Large intestine (tissue), 3 donors: ENCODE results near the gene MROH2A. TPM values are rescaled to one million over a fixed set of nuclear protein-coding genes. Genes with fewer than 3 reads are reported as not detected.

Experiments used
- DNase-seq, 2 donors: peaks; one replicate each; pipeline versions ENCODE4 v3.0.0 to v3.0.0-alpha.2; 2013
- H3K27ac ChIP-seq: one replicate; pipeline ENCODE4 v1.5.1; 2013; ENCODE audit warnings: low read length
- H3K27me3 ChIP-seq: 2 replicates; pipeline ENCODE4 v1.6.1; 2013; ENCODE audit warnings: low read length; ENCODE audit not compliant: control insufficient read depth, insufficient read depth
- H3K36me3 ChIP-seq: 2 replicates; pipeline ENCODE4 v1.6.1; 2013; ENCODE audit warnings: low read length; ENCODE audit not compliant: control insufficient read depth, insufficient read depth
- H3K4me1 ChIP-seq: one replicate; pipeline ENCODE4 v1.6.1; 2013; ENCODE audit warnings: low read length; ENCODE audit not compliant: control insufficient read depth, insufficient read depth
- H3K4me3 ChIP-seq: one replicate; pipeline ENCODE4 v1.5.1; 2013; ENCODE audit warnings: low read length
- H3K9me3 ChIP-seq: one replicate; pipeline ENCODE4 v1.6.1; 2013; ENCODE audit warnings: mild to moderate bottlenecking, low read depth, low read length, moderate library complexity; ENCODE audit not compliant: control insufficient read depth
- WGBS: methylation state at CpG from one replicate; pipeline ENCODE4 v1.1.5; 2013; ENCODE audit warnings: low lambda C conversion rate; ENCODE audit not compliant: insufficient coverage; 5-methylcytosine and 5-hydroxymethylcytosine counted together
- polyA plus RNA-seq: library from polyadenylated mRNA; unstranded; fragments of 120-200 nt; gene quantifications from one replicate; pipeline ENCODE4 v1.2.1, GENCODE V29; 2013

Gene MROH2A
- polyA plus RNA-seq, 1 donor = 0.16 TPM

- H3K4me3 ChIP-seq = no peak overlapping the region
- WGBS = no CpG with 5 or more reads among the region's 13 CpGs
- no peaks in the 10 kb centered on the region for H3K9me3 ChIP-seq
- no peak for DNase-seq
- H3K4me1 ChIP-seq = no peaks in the 10 kb centered on the region
- no peaks in the 10 kb centered on the region for H3K27me3 ChIP-seq
- no peak overlapping the region for H3K27ac ChIP-seq
- peaks cover 43% of the 10 kb centered on the region for H3K36me3 ChIP-seq
Measured at GRCh38 chr2:233848276-233848675, 70.1 kb downstream of the MROH2A start.

- H3K27ac ChIP-seq = no peak overlapping the region
- DNase-seq = no peak
- H3K4me3 ChIP-seq = no peak overlapping the region
- H3K4me1 ChIP-seq = no peaks in the 10 kb centered on the region
- WGBS = 80% methylated on average over 2 of the region's 13 CpGs
- peaks cover 32% of the 10 kb centered on the region for H3K36me3 ChIP-seq
- H3K27me3 ChIP-seq = no peaks in the 10 kb centered on the region
- no peaks in the 10 kb centered on the region for H3K9me3 ChIP-seq
Measured at GRCh38 chr2:233849607-233850271, 71.6 kb downstream of the MROH2A start.

- no peak for DNase-seq
- H3K27me3 ChIP-seq = no peaks in the 10 kb centered on the region
- no peak overlapping the region for H3K4me3 ChIP-seq
- no peaks in the 10 kb centered on the region for H3K4me1 ChIP-seq
- no peaks in the 10 kb centered on the region for H3K9me3 ChIP-seq
- no peak overlapping the region for H3K27ac ChIP-seq
- no CpG with 5 or more reads among the region's 7 CpGs for WGBS
- peaks cover 28% of the 10 kb centered on the region for H3K36me3 ChIP-seq
Measured at GRCh38 chr2:233850745-233851144, 72.6 kb downstream of the MROH2A start.

GRCh38 chr2:233851169-233851568, 73.0 kb downstream of the MROH2A start:
- 100% methylated on average over 2 of the region's 6 CpGs for WGBS
- Histone ChIP-seq H3K9me3 (no peaks in the 10 kb centered on the region), H3K36me3 (peaks cover 28% of the 10 kb centered on the region), H3K27me3 (no peaks in the 10 kb centered on the region), H3K27ac (no peak overlapping the region), H3K4me1 (no peaks in the 10 kb centered on the region), H3K4me3 (no peak overlapping the region)
- DNase-seq = no peak

DNA sequence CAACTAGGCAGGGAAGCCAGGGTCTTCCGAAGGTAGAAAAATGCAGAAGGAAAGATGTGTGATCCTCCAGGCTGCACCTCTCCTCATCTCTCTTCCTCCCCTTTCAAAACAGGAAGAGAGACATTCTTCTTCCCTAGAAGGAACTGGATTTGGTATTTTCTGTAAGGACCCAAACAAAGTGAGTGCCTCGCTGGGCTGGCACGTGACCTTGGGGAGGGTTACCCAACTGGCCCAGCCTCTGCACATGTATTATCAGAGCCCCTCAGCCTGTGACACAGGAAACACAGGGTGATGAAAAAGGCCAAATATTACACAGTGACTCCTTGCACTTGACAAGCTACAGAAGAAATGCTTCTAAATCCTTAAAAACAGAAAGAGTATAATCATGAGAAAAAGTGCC, 73.9 kb downstream of the MROH2A start:
- Histone ChIP-seq H3K4me3 (no peak overlapping the region), H3K36me3 (peaks cover 22% of the 10 kb centered on the region), H3K27ac (no peak overlapping the region), H3K4me1 (no peaks in the 10 kb centered on the region), H3K9me3 (no peaks in the 10 kb centered on the region), H3K27me3 (no peaks in the 10 kb centered on the region)
- no peak for DNase-seq
- WGBS = no CpG with 5 or more reads among the region's 3 CpGs

GRCh38 chr2:233853353-233853752, 75.2 kb downstream of the MROH2A start:
- no CpG with 5 or more reads among the region's 8 CpGs for WGBS
- H3K9me3 ChIP-seq = no peaks in the 10 kb centered on the region
- no peaks in the 10 kb centered on the region for H3K27me3 ChIP-seq
- H3K4me1 ChIP-seq = peaks cover 7% of the 10 kb centered on the region
- peak overlapping the region; percentile 93 for H3K4me3 ChIP-seq
- no peak for DNase-seq
- H3K27ac ChIP-seq = no peak overlapping the region
- peaks cover 12% of the 10 kb centered on the region for H3K36me3 ChIP-seq

DNA sequence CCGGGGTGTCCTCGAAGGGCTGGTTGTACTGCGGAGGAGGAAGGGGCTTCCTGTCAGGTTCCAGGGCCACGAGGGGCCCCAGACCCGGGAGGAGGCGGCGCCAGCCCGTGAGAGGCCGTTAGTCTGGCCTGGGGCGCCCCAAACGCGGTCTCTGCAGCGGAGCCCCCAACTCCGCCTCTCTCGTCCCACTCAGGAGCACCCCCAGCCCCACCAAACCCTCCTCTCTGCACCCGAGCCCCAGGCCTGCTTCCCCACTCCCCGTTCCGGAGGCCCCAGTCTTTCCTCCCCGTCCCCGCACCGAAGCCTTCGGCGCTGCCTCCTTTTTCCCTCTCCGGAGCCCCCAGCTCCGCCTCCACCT, 75.7 kb downstream of the MROH2A start:
- DNase-seq = no peak
- WGBS = no CpG with 5 or more reads among the region's 25 CpGs
- peak overlapping the region; percentile 93 for H3K4me3 ChIP-seq
- H3K36me3 ChIP-seq = peaks cover 12% of the 10 kb centered on the region
- no peaks in the 10 kb centered on the region for H3K9me3 ChIP-seq
- no peaks in the 10 kb centered on the region for H3K27me3 ChIP-seq
- peaks cover 7% of the 10 kb centered on the region for H3K4me1 ChIP-seq
- H3K27ac ChIP-seq = no peak overlapping the region

DNA sequence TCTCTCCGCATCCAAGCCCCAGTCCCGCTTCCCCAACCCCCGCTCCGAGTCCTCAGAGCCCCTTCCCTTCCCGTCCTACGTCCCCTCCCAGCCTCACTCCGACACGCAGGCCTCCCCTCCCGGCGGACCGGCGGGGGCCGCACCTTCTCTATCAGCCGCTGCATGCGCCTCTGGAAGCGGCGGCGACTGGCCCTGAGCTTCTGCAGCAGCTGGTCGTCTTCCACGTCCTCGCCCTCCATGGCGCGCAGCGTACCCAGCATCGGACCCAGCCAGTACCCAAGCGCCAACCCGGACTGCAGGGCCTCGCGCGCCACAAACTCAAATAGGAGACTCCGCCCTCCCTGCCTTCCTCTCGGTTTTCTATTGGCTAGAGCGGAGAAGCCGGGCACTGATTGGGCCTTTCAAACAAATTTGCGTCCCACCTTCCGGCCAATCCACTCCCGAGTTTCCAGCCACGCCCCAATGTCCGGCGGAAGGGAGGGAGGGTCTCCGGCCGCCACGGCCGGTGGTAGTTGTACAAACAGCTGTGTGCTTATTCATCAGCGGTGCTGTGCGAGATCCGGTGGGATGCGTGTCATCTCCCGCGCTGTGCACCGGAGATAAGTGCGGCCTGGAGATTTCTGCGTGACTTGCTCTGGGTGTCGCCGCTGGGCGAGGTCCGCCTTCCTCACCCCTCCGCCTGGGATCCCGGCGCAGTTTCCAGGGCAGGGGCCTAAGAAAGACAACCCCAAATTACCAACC, 76.3 kb downstream of the MROH2A start, which contains the start of gene HJURP:
HJURP (minus strand) TSS at position 295 of the 741 bp plus-strand sequence; CDS start at position 260, 35 bp downstream.
- H3K9me3 ChIP-seq = no peaks in the 10 kb centered on the region
- peaks cover 7% of the 10 kb centered on the region for H3K4me1 ChIP-seq
- H3K27me3 ChIP-seq = no peaks in the 10 kb centered on the region
- peak within 1 kb of the TSS; percentile 93 for H3K4me3 ChIP-seq
- DNase-seq = peak; percentile 91 to 93
- peaks cover 8% of the 10 kb centered on the region for H3K36me3 ChIP-seq
- H3K27ac ChIP-seq = peak within 1 kb of the TSS; percentile 46
- no CpG with 5 or more reads among the region's 60 CpGs for WGBS

DNA sequence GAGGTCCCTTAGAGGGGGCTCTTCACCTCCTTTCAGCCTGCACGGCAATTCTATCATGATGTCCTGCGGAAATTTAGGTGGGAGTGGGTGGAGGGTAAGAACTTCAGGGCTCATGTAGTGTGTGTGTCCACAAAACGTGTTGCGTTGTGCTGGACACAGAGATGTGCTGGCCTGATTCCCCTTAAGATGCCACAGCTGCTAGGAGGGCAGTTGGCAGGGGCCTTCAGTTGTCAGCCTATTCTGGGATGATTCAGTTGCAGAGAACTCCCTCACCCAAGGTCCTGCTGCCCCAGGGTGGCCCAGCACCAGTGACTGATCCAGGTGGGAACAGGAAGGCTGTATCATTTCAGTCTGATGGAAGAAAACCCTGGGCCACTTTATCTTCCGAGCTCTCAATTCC, 77.2 kb downstream of the MROH2A start:
- Histone ChIP-seq H3K27ac (no peak overlapping the region), H3K4me3 (no peak overlapping the region), H3K4me1 (peaks cover 7% of the 10 kb centered on the region), H3K9me3 (no peaks in the 10 kb centered on the region), H3K36me3 (peaks cover 5% of the 10 kb centered on the region), H3K27me3 (no peaks in the 10 kb centered on the region)
- WGBS = 100% methylated on average over 1 of the region's 5 CpGs
- DNase-seq = no peak

DNA sequence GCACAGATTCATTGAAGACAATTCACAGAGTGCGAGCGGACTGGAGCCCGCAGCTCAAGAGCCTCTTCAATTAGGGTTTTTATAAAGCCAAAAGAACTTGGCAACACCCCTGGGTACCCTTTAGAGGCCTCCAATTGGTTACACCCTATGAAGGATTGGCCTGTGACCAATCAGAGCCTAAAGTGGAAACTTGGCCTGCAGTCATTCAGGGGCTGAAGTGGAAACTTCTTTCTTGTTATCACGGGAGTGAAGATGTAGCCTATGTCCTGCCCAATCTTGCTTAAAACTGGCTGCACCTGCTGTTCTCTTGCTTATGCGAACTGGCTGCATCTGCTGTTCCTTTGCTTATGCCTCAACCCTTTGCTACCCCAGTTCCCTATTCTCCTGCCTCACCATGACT, 78.1 kb downstream of the MROH2A start:
- H3K4me3 ChIP-seq = no peak overlapping the region
- peaks cover 7% of the 10 kb centered on the region for H3K4me1 ChIP-seq
- no CpG with 5 or more reads among the region's 5 CpGs for WGBS
- no peak for DNase-seq
- H3K27me3 ChIP-seq = no peaks in the 10 kb centered on the region
- no peaks in the 10 kb centered on the region for H3K9me3 ChIP-seq
- H3K36me3 ChIP-seq = no peaks in the 10 kb centered on the region
- H3K27ac ChIP-seq = no peak overlapping the region
